Endodermal cell (in vitro differentiated cells): ENCODE results near the gene FTSJ3. TPM values are rescaled to one million over a fixed set of nuclear protein-coding genes. Genes with fewer than 3 reads are reported as not detected.

Source experiments
- DNase-seq: peaks from one replicate; pipeline ENCODE4 v3.0.0-alpha.2; 2017
- H3K27ac ChIP-seq: 2 replicates; pipeline ENCODE4 v1.5.1; 2013; ENCODE audit warnings: mild to moderate bottlenecking, low read depth, low read length, moderate library complexity
- H3K27me3 ChIP-seq: 2 replicates; pipeline ENCODE4 v1.6.1; 2013; ENCODE audit warnings: mild to moderate bottlenecking, low read length, moderate library complexity; ENCODE audit not compliant: insufficient read depth, control insufficient read depth, poor library complexity, severe bottlenecking
- H3K36me3 ChIP-seq: 2 replicates; pipeline ENCODE4 v1.7.0; 2013; ENCODE audit warnings: mild to moderate bottlenecking, low read length, moderate library complexity; ENCODE audit not compliant: control insufficient read depth, insufficient read depth
- H3K4me1 ChIP-seq: one replicate; pipeline ENCODE4 v1.7.0; 2013; ENCODE audit warnings: low read length; ENCODE audit not compliant: control insufficient read depth, insufficient read depth
- H3K4me3 ChIP-seq: 2 replicates; pipeline ENCODE4 v1.5.1; 2013; ENCODE audit warnings: mild to moderate bottlenecking, low read length, moderate library complexity
- H3K9ac ChIP-seq: 2 replicates; pipeline ENCODE4 v1.6.1; 2013; ENCODE audit warnings: mild to moderate bottlenecking, low read length, moderate library complexity; ENCODE audit not compliant: poor library complexity, severe bottlenecking; ENCODE audit errors: extremely low read depth
- H3K9me3 ChIP-seq: 2 replicates; pipeline ENCODE4 v1.6.1; 2013; ENCODE audit warnings: mild to moderate bottlenecking, low read length, moderate library complexity; ENCODE audit not compliant: control insufficient read depth
- H3K27ac Mint-ChIP-seq: 2 replicates; pipeline ENCODE4 v1.8.0; 2020; ENCODE audit warnings: mixed read lengths
- H3K27me3 Mint-ChIP-seq: 2 replicates; pipeline ENCODE4 v1.8.0; 2021; ENCODE audit warnings: mild to moderate bottlenecking, mixed read lengths; ENCODE audit not compliant: insufficient read depth
- H3K36me3 Mint-ChIP-seq: 2 replicates; pipeline ENCODE4 v1.8.0; 2020; ENCODE audit warnings: low read depth, mixed read lengths
- H3K4me1 Mint-ChIP-seq: 2 replicates; pipeline ENCODE4 v1.8.0; 2020; ENCODE audit warnings: mixed read lengths
- H3K4me3 Mint-ChIP-seq: 2 replicates; pipeline ENCODE4 v1.8.0; 2020; ENCODE audit warnings: mild to moderate bottlenecking, moderate library complexity, mixed read lengths
- H3K9me3 Mint-ChIP-seq: 2 replicates; pipeline ENCODE4 v1.8.0; 2020; ENCODE audit warnings: mild to moderate bottlenecking, mixed read lengths
- WGBS, 2 experiments: methylation state at CpG; one replicate each; pipeline versions ENCODE4 v1.1.5 to v1.1.7; 2013; ENCODE audit warnings: missing lambda C conversion rate in 2 of 2, mixed read lengths in 1 of 2; ENCODE audit not compliant: insufficient coverage in 1 of 2, insufficient read length in 1 of 2; 5-methylcytosine and 5-hydroxymethylcytosine counted together
- total RNA-seq, 2 donors: library from RNA; stranded (reverse); fragmentation: NEBNext Ultra II Directional in 1 of 2; extraction: Animal tissue kit (Norgen Biotek cat#: 25700) in 1 of 2; gene quantifications; 2 replicates in 1 of 2; 3 replicates in 1 of 2; pipeline ENCODE4 v1.2.1, GENCODE V29; 2021
- TF ChIP-seq, protein P1 (sequence below): fragments of 200-600 bp; sonication (generic); conservative IDR thresholded peaks from 2 replicates; pipeline ENCODE4 v1.5.0; 2021; ENCODE audit warnings: antibody characterized with exemption, mild to moderate bottlenecking

Gene FTSJ3
- total RNA-seq, 2 donors from 2014 or later: 58.5 to 72.3 TPM

DNA sequence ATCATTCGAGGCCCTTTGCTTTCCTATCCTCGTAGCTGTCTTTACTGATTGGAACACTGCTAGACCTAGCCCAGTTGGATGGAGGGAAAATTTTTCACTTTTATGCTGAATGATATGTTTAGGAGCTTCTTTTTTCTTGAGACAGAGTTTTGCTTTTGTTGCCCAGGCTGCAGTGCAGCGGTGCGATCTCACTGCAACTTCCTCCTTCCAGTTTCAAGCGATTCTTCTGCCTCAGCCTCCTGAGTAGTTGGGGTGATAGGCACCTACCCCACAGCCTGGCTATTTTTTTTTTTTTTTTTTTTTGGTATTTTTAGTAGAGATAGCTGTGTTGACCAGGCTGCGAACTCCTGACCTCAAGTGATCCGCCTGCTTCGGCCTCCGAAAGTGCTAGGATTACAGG is 17.5 kb downstream of the FTSJ3 start:
- Histone ChIP-seq H3K9me3 (no peaks in the 10 kb centered on the region), H3K36me3 (peaks cover 99% of the 10 kb centered on the region), H3K4me3 (no peak overlapping the region), H3K4me1 (no peaks in the 10 kb centered on the region), H3K9ac (no peak overlapping the region), H3K27me3 (no peaks in the 10 kb centered on the region), H3K27ac (no peak overlapping the region)
- no peak for DNase-seq
- Mint-ChIP-seq H3K27me3 (no peaks in the 10 kb centered on the region), H3K4me1 (peaks cover 3% of the 10 kb centered on the region), H3K4me3 (no peak overlapping the region), H3K36me3 (peaks cover 87% of the 10 kb centered on the region), H3K9me3 (no peaks in the 10 kb centered on the region), H3K27ac (peak overlapping the region; percentile 69)
- TF ChIP-seq, protein P1, sequence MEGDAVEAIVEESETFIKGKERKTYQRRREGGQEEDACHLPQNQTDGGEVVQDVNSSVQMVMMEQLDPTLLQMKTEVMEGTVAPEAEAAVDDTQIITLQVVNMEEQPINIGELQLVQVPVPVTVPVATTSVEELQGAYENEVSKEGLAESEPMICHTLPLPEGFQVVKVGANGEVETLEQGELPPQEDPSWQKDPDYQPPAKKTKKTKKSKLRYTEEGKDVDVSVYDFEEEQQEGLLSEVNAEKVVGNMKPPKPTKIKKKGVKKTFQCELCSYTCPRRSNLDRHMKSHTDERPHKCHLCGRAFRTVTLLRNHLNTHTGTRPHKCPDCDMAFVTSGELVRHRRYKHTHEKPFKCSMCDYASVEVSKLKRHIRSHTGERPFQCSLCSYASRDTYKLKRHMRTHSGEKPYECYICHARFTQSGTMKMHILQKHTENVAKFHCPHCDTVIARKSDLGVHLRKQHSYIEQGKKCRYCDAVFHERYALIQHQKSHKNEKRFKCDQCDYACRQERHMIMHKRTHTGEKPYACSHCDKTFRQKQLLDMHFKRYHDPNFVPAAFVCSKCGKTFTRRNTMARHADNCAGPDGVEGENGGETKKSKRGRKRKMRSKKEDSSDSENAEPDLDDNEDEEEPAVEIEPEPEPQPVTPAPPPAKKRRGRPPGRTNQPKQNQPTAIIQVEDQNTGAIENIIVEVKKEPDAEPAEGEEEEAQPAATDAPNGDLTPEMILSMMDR: no peak
- 97 to 100% methylated on average over 4 to 8 of the region's 9 CpGs for WGBS, 2 experiments

DNA sequence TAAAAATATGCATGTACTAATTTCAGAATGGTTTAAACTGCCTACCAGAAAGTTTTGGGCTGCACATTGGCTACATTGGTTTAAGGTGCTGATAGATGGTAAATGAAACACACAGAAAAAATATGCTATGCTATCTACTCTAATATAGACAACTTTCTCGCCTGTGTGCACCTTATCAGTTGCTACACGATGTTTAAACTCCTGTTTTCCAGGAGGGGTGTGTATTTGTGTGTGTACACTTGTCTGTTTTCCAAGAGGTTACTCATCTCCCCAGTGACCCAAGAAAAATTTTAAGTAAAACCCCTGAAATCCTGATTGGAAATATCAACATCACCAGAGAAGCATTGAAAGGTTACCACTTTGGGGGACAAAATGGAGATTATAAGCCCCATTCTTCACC is 21.9 kb downstream of the FTSJ3 start:
- H3K27me3 Mint-ChIP-seq: no peaks in the 10 kb centered on the region
- H3K27ac Mint-ChIP-seq: no peak overlapping the region
- H3K4me3 ChIP-seq: no peak overlapping the region
- no peak overlapping the region for H3K27ac ChIP-seq
- peaks cover 69% of the 10 kb centered on the region for H3K36me3 Mint-ChIP-seq
- no peaks in the 10 kb centered on the region for H3K9me3 ChIP-seq
- H3K9ac ChIP-seq: no peak overlapping the region
- no peaks in the 10 kb centered on the region for H3K27me3 ChIP-seq
- 100% methylated on average over 1 to 2 of the region's 2 CpGs for WGBS, 2 experiments
- no peaks in the 10 kb centered on the region for H3K4me1 ChIP-seq
- TF ChIP-seq, protein P1: no peak
- H3K4me1 Mint-ChIP-seq: no peaks in the 10 kb centered on the region
- H3K4me3 Mint-ChIP-seq: no peak overlapping the region
- DNase-seq: no peak
- H3K9me3 Mint-ChIP-seq: no peaks in the 10 kb centered on the region
- H3K36me3 ChIP-seq: peaks cover 99% of the 10 kb centered on the region

DNA sequence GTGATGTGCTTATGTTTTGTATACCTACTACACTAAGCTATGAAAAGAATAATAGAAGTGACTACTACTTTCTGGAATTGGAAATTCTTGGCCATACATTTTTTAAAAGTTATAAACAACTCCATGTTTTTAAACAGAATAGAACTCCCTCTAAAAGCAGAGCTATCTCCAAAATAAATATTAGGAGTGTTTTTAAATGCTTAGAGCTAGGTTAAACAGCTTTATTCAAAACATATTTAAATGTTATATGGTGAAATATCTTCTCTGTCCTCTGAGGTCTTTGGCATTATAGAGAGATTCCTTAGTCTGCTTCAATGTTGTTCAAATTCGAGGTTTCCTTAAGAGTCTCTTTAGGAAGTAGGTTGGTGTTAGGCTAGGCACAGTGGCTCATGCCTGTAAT is 23.1 kb downstream of the FTSJ3 start:
- no peaks in the 10 kb centered on the region for H3K4me1 ChIP-seq
- Mint-ChIP-seq H3K4me3 (no peak overlapping the region), H3K27ac (peak overlapping the region; percentile 27), H3K36me3 (peaks cover 71% of the 10 kb centered on the region), H3K9me3 (no peaks in the 10 kb centered on the region), H3K27me3 (no peaks in the 10 kb centered on the region), H3K4me1 (no peaks in the 10 kb centered on the region)
- no peak overlapping the region for H3K9ac ChIP-seq
- peaks cover 99% of the 10 kb centered on the region for H3K36me3 ChIP-seq
- no peak overlapping the region for H3K4me3 ChIP-seq
- TF ChIP-seq, protein P1: no peak
- no peaks in the 10 kb centered on the region for H3K27me3 ChIP-seq
- 89% methylated on average over 1 of the region's 1 CpG; no CpG with 5 or more reads in 1 of the 2 experiments for WGBS, 2 experiments
- H3K9me3 ChIP-seq: no peaks in the 10 kb centered on the region
- DNase-seq: no peak
- H3K27ac ChIP-seq: no peak overlapping the region
